Measurements from ENCODE around the gene TMEM45A. TPM values are rescaled to one million over a fixed set of nuclear protein-coding genes. Genes with fewer than 3 reads are reported as not detected.

Gene TMEM45A
- total RNA-seq, 2 donors from 2014 or later = 5.8 to 7.8 TPM

- Histone ChIP-seq H3K4me3 (ENCODE audit: low read length) (no peak overlapping the region), H3K27ac (ENCODE audit: low read depth, low read length) (no peak overlapping the region), H3K9ac (ENCODE audit: extremely low read depth, low read length, poor library complexity, severe bottlenecking) (no peak overlapping the region), H3K36me3 (ENCODE audit: control insufficient read depth, insufficient read depth, low read length) (no peaks in the 10 kb centered on the region), H3K9me3 (ENCODE audit: control insufficient read depth, low read length) (peaks cover 9% of the 10 kb centered on the region), H3K4me1 (ENCODE audit: control insufficient read depth, insufficient read depth, low read length) (no peaks in the 10 kb centered on the region), H3K27me3 (ENCODE audit: control insufficient read depth, insufficient read depth, low read length, poor library complexity, severe bottlenecking) (no peaks in the 10 kb centered on the region)
- Mint-ChIP-seq H3K27me3 (ENCODE audit: insufficient read depth) (peaks cover 7% of the 10 kb centered on the region), H3K4me3 (no peak overlapping the region), H3K4me1 (peaks cover 7% of the 10 kb centered on the region), H3K9me3 (peaks cover 8% of the 10 kb centered on the region), H3K27ac (no peak overlapping the region), H3K36me3 (ENCODE audit: low read depth) (no peaks in the 10 kb centered on the region)
- no peak for DNase-seq
- WGBS, 2 experiments (ENCODE audit: insufficient coverage in 1 of 2, insufficient read length in 1 of 2) = 91% methylated on average over 2 of the region's 2 CpGs; no CpG with 5 or more reads in 1 of the 2 experiments
- TF ChIP-seq, protein P1, sequence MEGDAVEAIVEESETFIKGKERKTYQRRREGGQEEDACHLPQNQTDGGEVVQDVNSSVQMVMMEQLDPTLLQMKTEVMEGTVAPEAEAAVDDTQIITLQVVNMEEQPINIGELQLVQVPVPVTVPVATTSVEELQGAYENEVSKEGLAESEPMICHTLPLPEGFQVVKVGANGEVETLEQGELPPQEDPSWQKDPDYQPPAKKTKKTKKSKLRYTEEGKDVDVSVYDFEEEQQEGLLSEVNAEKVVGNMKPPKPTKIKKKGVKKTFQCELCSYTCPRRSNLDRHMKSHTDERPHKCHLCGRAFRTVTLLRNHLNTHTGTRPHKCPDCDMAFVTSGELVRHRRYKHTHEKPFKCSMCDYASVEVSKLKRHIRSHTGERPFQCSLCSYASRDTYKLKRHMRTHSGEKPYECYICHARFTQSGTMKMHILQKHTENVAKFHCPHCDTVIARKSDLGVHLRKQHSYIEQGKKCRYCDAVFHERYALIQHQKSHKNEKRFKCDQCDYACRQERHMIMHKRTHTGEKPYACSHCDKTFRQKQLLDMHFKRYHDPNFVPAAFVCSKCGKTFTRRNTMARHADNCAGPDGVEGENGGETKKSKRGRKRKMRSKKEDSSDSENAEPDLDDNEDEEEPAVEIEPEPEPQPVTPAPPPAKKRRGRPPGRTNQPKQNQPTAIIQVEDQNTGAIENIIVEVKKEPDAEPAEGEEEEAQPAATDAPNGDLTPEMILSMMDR (conservative IDR thresholded peaks at IDR 0.05) = no peak
These were observed 117.5 kb downstream of the TMEM45A start for GRCh38 chr3:100609963-100610362.

DNA sequence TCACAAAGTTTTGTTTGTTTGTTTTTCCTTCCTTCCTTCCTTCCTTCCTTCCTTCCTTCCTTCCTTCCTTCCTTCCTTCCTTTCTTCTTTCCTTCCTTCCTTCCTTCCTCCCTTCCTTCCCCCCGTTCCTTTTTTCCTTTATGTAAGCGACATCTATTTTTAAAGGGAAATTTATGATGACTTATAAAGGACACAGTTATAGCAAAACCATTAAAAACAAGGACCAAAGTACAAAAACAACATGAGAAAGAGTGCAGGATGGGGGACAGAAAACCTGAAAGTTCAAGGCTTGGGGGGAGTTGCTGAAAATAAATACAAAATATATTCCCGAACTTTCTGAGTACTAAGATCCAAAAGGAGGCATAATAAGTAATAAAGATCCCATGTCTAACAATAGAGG lies 118.8 kb downstream of the TMEM45A start:
- peaks cover 6% of the 10 kb centered on the region for H3K9me3 ChIP-seq (ENCODE audit: control insufficient read depth, low read length)
- no peak for DNase-seq
- no peak overlapping the region for H3K27ac ChIP-seq (ENCODE audit: low read depth, low read length)
- Mint-ChIP-seq H3K4me3 (no peak overlapping the region), H3K9me3 (peaks cover 7% of the 10 kb centered on the region), H3K27me3 (ENCODE audit: insufficient read depth) (peaks cover 8% of the 10 kb centered on the region), H3K36me3 (ENCODE audit: low read depth) (no peaks in the 10 kb centered on the region), H3K27ac (no peak overlapping the region), H3K4me1 (peaks cover 2% of the 10 kb centered on the region)
- 43% methylated on average over 2 of the region's 3 CpGs; no CpG with 5 or more reads in 1 of the 2 experiments for WGBS, 2 experiments (ENCODE audit: insufficient coverage in 1 of 2, insufficient read length in 1 of 2)
- H3K4me3 ChIP-seq (ENCODE audit: low read length) = no peak overlapping the region
- no peak overlapping the region for H3K9ac ChIP-seq (ENCODE audit: extremely low read depth, low read length, poor library complexity, severe bottlenecking)
- no peaks in the 10 kb centered on the region for H3K27me3 ChIP-seq (ENCODE audit: control insufficient read depth, insufficient read depth, low read length, poor library complexity, severe bottlenecking)
- no peaks in the 10 kb centered on the region for H3K36me3 ChIP-seq (ENCODE audit: control insufficient read depth, insufficient read depth, low read length)
- TF ChIP-seq, protein P1 (conservative IDR thresholded peaks at IDR 0.05) = no peak
- no peaks in the 10 kb centered on the region for H3K4me1 ChIP-seq (ENCODE audit: control insufficient read depth, insufficient read depth, low read length)

- no peak for DNase-seq
- Mint-ChIP-seq H3K9me3 (peaks cover 4% of the 10 kb centered on the region), H3K27me3 (ENCODE audit: insufficient read depth) (peaks cover 8% of the 10 kb centered on the region), H3K27ac (no peak overlapping the region), H3K4me1 (peaks cover 2% of the 10 kb centered on the region), H3K4me3 (no peak overlapping the region), H3K36me3 (ENCODE audit: low read depth) (no peaks in the 10 kb centered on the region)
- TF ChIP-seq, protein P1 (conservative IDR thresholded peaks at IDR 0.05) = no peak
- Histone ChIP-seq H3K27me3 (ENCODE audit: control insufficient read depth, insufficient read depth, low read length, poor library complexity, severe bottlenecking) (no peaks in the 10 kb centered on the region), H3K4me3 (ENCODE audit: low read length) (no peak overlapping the region), H3K4me1 (ENCODE audit: control insufficient read depth, insufficient read depth, low read length) (no peaks in the 10 kb centered on the region), H3K27ac (ENCODE audit: low read depth, low read length) (no peak overlapping the region), H3K36me3 (ENCODE audit: control insufficient read depth, insufficient read depth, low read length) (no peaks in the 10 kb centered on the region), H3K9ac (ENCODE audit: extremely low read depth, low read length, poor library complexity, severe bottlenecking) (no peak overlapping the region), H3K9me3 (ENCODE audit: control insufficient read depth, low read length) (no peaks in the 10 kb centered on the region)
- WGBS, 2 experiments (ENCODE audit: insufficient coverage in 1 of 2, insufficient read length in 1 of 2) = 88 to 95% methylated on average over 4 of the region's 4 CpGs
These were observed 121.4 kb downstream of the TMEM45A start for GRCh38 chr3:100613721-100614390.

All from endodermal cell (in vitro differentiated cells).